ENCODE results near the gene FAM184A. TPM values are rescaled to one million over a fixed set of nuclear protein-coding genes. Genes with fewer than 3 reads are reported as not detected.
A peak's percentile ranks its signal among the peaks of the same experiment; 100 is the strongest.

FAM184A gene
- total and polyA plus RNA-seq, 2 of the 8 experiments (the other 6 are each of a cell fraction or from before 2014, with no cell fraction given), result 6.3 to 11.3 TPM

- FAIRE-seq, result peak; percentile 58
- H2BK5ac ChIP-seq (ENCODE audit: low read depth, low read length), result no peak overlapping the region
- H2AFZ ChIP-seq (ENCODE audit: low read length), result no peak overlapping the region
- H3K56ac ChIP-seq (replicated peaks; ENCODE audit: insufficient read length, low read depth, low read length), result no peak overlapping the region
- no peak overlapping the region for H2BK20ac ChIP-seq (ENCODE audit: low read length)
- no peaks in the 10 kb centered on the region for H3K4me1 ChIP-seq (replicated peaks in 1 of 4; ENCODE audit: control insufficient read depth in 3 of 4, insufficient read depth in 4 of 4, low read length in 3 of 4)
- no peak overlapping the region for H2BK15ac ChIP-seq (ENCODE audit: low read length)
- H3K18ac ChIP-seq (ENCODE audit: extremely low read depth, low read length), result no peak overlapping the region
- no peak overlapping the region for H3K23ac ChIP-seq (ENCODE audit: insufficient read length)
- ChIA-PET CTCF (ENCODE audit: partially characterized antibody) (interaction anchor here (0.6 to 1.5 kb wide), 7 partner anchors 12 to 128 kb away, joined by 3 to 6 read pairs (median 4); partner anchors contain the start of gene FAM184A), POLR2A (ENCODE audit: partially characterized antibody) (interaction anchor here (1.0 kb wide), 1 partner anchor 12 kb away, joined by 3 read pairs; no protein-coding TSS in a partner anchor)
- no peak overlapping the region for H3K4me3 ChIP-seq (ENCODE audit: extremely low read depth in 1 of 4, insufficient read depth in 2 of 4, low read depth in 3 of 4, low read length in 4 of 4)
- no peak overlapping the region for H3K4ac ChIP-seq (replicated peaks; ENCODE audit: insufficient read length, low read depth, low read length)
- no peak overlapping the region for H3K9ac ChIP-seq (replicated peaks in 1 of 4; ENCODE audit: extremely low read depth in 1 of 4, low read depth in 3 of 4, low read length in 3 of 4)
- no peak overlapping the region for H2AK5ac ChIP-seq (ENCODE audit: low read depth, low read length)
- no peak overlapping the region for H4K5ac ChIP-seq (ENCODE audit: insufficient read length, low read depth, low read length)
- no peak for DNase-seq (ENCODE audit: low read depth in 1 of 2, low spot score in 2 of 2)
- H3K14ac ChIP-seq (ENCODE audit: insufficient read length), result no peak overlapping the region
- WGBS, 2 experiments (ENCODE audit: extremely low coverage in 1 of 2, insufficient coverage in 1 of 2, insufficient read length in 1 of 2, insufficient replicate concordance in 2 of 2, low coverage in 1 of 2, low lambda C conversion rate in 2 of 2, missing lambda C conversion rate in 1 of 2), result 83% methylated on average over 2 of the region's 2 CpGs; no CpG with 5 or more reads in 1 of the 2 experiments
- H3K36me3 ChIP-seq (ENCODE audit: control insufficient read depth in 2 of 4, insufficient read depth in 4 of 4, low read length in 3 of 4), result no peaks in the 10 kb centered on the region
- H3K27me3 ChIP-seq (replicated peaks in 1 of 4; ENCODE audit: control insufficient read depth in 3 of 4, extremely low read depth in 1 of 4, insufficient read depth in 3 of 4, low read length in 3 of 4), result peaks cover 0 to 1% (median 0%) of the 10 kb centered on the region in 4 experiments; a peak in 1 of 7 replicates
- no peak overlapping the region for H4K8ac ChIP-seq (ENCODE audit: extremely low read depth, insufficient read depth, low read length)
- H3K27ac ChIP-seq (ENCODE audit: low read depth, low read length), result no peak overlapping the region
- H2BK120ac ChIP-seq (replicated peaks; ENCODE audit: low read depth, low read length), result no peak overlapping the region
- no peak overlapping the region for H2BK12ac ChIP-seq (ENCODE audit: low read depth, low read length)
- H3K9me3 ChIP-seq (ENCODE audit: insufficient read depth in 2 of 2, low read depth in 1 of 2, low read length in 1 of 2), result no peaks in the 10 kb centered on the region
- H4K20me1 ChIP-seq (replicated peaks in 1 of 2; ENCODE audit: control insufficient read depth in 1 of 2, insufficient read depth in 2 of 2, low read length in 2 of 2), result peaks cover 0 to 2% of the 10 kb centered on the region in 2 experiments
- no peaks in the 10 kb centered on the region for H3K79me1 ChIP-seq (ENCODE audit: low read depth, low read length)
- H3K23me2 ChIP-seq (ENCODE audit: low read depth, low read length), result no peaks in the 10 kb centered on the region
- no peak overlapping the region for H4K91ac ChIP-seq (replicated peaks; ENCODE audit: insufficient read length, low read length)
- H3K79me2 ChIP-seq (ENCODE audit: control insufficient read depth in 1 of 2, insufficient read depth in 2 of 2, low read length in 2 of 2), result no peaks in the 10 kb centered on the region
- no peak overlapping the region for H3K4me2 ChIP-seq (ENCODE audit: insufficient read depth in 1 of 2, low read depth in 2 of 2, low read length in 2 of 2)
Measured at GRCh38 chr6:119090256-119090655, 11.8 kb upstream of the FAM184A start.
